ENCODE data around the gene ZNF462.

DNA sequence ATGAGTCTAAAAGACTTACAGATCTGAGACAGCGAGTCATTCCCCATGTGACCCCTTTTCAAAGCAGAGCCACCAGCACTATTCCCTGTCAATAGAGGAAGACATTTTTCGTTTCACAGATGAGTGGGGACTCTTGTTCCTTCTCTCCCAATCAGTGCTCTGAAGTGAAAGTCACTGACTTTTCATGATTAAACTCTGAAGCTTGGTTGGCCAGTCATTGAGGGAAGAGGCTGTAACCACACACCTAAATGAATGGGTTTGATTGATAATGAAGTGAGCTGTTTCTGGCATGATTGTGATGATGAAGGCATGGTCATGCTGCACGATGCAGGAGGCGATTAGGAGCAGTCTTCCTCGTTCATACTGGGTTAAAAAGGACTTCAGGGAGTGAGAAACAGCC, 171.9 kb downstream of the ZNF462 start:
- TF ChIP-seq, protein P1, sequence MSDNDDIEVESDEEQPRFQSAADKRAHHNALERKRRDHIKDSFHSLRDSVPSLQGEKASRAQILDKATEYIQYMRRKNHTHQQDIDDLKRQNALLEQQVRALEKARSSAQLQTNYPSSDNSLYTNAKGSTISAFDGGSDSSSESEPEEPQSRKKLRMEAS (CRISPR knock-in tag; IDR thresholded peaks at IDR 0.05), result no peak
- TF ChIP-seq, protein P2, sequence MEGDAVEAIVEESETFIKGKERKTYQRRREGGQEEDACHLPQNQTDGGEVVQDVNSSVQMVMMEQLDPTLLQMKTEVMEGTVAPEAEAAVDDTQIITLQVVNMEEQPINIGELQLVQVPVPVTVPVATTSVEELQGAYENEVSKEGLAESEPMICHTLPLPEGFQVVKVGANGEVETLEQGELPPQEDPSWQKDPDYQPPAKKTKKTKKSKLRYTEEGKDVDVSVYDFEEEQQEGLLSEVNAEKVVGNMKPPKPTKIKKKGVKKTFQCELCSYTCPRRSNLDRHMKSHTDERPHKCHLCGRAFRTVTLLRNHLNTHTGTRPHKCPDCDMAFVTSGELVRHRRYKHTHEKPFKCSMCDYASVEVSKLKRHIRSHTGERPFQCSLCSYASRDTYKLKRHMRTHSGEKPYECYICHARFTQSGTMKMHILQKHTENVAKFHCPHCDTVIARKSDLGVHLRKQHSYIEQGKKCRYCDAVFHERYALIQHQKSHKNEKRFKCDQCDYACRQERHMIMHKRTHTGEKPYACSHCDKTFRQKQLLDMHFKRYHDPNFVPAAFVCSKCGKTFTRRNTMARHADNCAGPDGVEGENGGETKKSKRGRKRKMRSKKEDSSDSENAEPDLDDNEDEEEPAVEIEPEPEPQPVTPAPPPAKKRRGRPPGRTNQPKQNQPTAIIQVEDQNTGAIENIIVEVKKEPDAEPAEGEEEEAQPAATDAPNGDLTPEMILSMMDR (IDR thresholded peaks at IDR 0.05), result no peak
- TF ChIP-seq TCF7 (CRISPR knock-in tag; IDR thresholded peaks at IDR 0.05; ENCODE audit: low read depth), result no peak
- TF ChIP-seq SP1 (CRISPR knock-in tag; conservative IDR thresholded peaks at IDR 0.05), result no peak
- TF ChIP-seq, protein P3, sequence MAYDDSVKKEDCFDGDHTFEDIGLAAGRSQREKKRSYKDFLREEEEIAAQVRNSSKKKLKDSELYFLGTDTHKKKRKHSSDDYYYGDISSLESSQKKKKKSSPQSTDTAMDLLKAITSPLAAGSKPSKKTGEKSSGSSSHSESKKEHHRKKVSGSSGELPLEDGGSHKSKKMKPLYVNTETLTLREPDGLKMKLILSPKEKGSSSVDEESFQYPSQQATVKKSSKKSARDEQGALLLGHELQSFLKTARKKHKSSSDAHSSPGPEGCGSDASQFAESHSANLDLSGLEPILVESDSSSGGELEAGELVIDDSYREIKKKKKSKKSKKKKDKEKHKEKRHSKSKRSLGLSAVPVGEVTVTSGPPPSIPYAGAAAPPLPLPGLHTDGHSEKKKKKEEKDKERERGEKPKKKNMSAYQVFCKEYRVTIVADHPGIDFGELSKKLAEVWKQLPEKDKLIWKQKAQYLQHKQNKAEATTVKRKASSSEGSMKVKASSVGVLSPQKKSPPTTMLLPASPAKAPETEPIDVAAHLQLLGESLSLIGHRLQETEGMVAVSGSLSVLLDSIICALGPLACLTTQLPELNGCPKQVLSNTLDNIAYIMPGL (CRISPR knock-in tag; IDR thresholded peaks at IDR 0.05), result no peak
- no peak for TF ChIP-seq ZNF396 (CRISPR knock-in tag; IDR thresholded peaks at IDR 0.05; ENCODE audit: borderline replicate concordance)
- TF ChIP-seq, protein P4, sequence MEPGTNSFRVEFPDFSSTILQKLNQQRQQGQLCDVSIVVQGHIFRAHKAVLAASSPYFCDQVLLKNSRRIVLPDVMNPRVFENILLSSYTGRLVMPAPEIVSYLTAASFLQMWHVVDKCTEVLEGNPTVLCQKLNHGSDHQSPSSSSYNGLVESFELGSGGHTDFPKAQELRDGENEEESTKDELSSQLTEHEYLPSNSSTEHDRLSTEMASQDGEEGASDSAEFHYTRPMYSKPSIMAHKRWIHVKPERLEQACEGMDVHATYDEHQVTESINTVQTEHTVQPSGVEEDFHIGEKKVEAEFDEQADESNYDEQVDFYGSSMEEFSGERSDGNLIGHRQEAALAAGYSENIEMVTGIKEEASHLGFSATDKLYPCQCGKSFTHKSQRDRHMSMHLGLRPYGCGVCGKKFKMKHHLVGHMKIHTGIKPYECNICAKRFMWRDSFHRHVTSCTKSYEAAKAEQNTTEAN (CRISPR knock-in tag; IDR thresholded peaks at IDR 0.05), result no peak
- TF ChIP-seq, protein P5, sequence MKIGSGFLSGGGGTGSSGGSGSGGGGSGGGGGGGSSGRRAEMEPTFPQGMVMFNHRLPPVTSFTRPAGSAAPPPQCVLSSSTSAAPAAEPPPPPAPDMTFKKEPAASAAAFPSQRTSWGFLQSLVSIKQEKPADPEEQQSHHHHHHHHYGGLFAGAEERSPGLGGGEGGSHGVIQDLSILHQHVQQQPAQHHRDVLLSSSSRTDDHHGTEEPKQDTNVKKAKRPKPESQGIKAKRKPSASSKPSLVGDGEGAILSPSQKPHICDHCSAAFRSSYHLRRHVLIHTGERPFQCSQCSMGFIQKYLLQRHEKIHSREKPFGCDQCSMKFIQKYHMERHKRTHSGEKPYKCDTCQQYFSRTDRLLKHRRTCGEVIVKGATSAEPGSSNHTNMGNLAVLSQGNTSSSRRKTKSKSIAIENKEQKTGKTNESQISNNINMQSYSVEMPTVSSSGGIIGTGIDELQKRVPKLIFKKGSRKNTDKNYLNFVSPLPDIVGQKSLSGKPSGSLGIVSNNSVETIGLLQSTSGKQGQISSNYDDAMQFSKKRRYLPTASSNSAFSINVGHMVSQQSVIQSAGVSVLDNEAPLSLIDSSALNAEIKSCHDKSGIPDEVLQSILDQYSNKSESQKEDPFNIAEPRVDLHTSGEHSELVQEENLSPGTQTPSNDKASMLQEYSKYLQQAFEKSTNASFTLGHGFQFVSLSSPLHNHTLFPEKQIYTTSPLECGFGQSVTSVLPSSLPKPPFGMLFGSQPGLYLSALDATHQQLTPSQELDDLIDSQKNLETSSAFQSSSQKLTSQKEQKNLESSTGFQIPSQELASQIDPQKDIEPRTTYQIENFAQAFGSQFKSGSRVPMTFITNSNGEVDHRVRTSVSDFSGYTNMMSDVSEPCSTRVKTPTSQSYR (CRISPR knock-in tag; IDR thresholded peaks at IDR 0.05), result no peak
